CD14-positive monocyte (primary cell): ENCODE data around the gene COPS2. TPM values are rescaled to one million over a fixed set of nuclear protein-coding genes. Genes with fewer than 3 reads are reported as not detected.

Experiments used
- DNase-seq, 3 donors: peaks; one replicate each; pipeline ENCODE4 v3.0.0-alpha.2; 2011 to 2022
- H2AFZ ChIP-seq: 2 replicates; pipeline ENCODE4 v1.6.0; 2012; ENCODE audit warnings: mild to moderate bottlenecking, low read depth, low read length, inconsistent platforms; ENCODE audit not compliant: insufficient read depth, poor library complexity, severe bottlenecking
- H3K27ac ChIP-seq, 2 donors: 1 replicate in 1 of 2; 2 replicates in 1 of 2; pipeline ENCODE4 v1.5.1; 2012 to 2013; ENCODE audit warnings: low read length in 2 of 2, control low read depth in 1 of 2, inconsistent platforms in 1 of 2, low read depth in 1 of 2, mild to moderate bottlenecking in 1 of 2
- H3K27me3 ChIP-seq, 2 donors: one replicate each; pipeline versions ENCODE4 v1.6.0 to v1.6.1; 2011 to 2013; ENCODE audit warnings: low read length in 2 of 2; ENCODE audit not compliant: control insufficient read depth in 2 of 2, insufficient read depth in 2 of 2
- H3K36me3 ChIP-seq, 2 donors: replicated peaks in 1 of 2; 1 replicate in 1 of 2; 2 replicates in 1 of 2; pipeline versions ENCODE4 v1.5.1 to v1.6.1; 2012 to 2013; ENCODE audit warnings: low read length in 2 of 2, control low read depth in 1 of 2, inconsistent platforms in 1 of 2, mild to moderate bottlenecking in 1 of 2; ENCODE audit not compliant: insufficient read depth in 2 of 2, control insufficient read depth in 1 of 2
- H3K4me1 ChIP-seq, 2 donors: 1 replicate in 1 of 2; 2 replicates in 1 of 2; pipeline versions ENCODE4 v1.5.1 to v1.6.1; 2012 to 2013; ENCODE audit warnings: low read length in 2 of 2, control low read depth in 1 of 2, inconsistent platforms in 1 of 2, mild to moderate bottlenecking in 1 of 2, moderate library complexity in 1 of 2; ENCODE audit not compliant: insufficient read depth in 2 of 2, control insufficient read depth in 1 of 2
- H3K4me2 ChIP-seq: replicated peaks from 2 replicates; pipeline ENCODE3; 2012; ENCODE audit warnings: low read length, moderate library complexity, mild to moderate bottlenecking; ENCODE audit not compliant: poor library complexity, severe bottlenecking; ENCODE audit errors: extremely low read depth
- H3K4me3 ChIP-seq, 3 experiments: fragments of 200-600 bp in 1 of 3; sonication (generic) in 1 of 3; replicated peaks in 1 of 3; 1 replicate in 2 of 3; 2 replicates in 1 of 3; pipeline ENCODE4 v1.5.1; 2011 to 2013; ENCODE audit warnings: low read length in 3 of 3, mild to moderate bottlenecking in 3 of 3, control low read depth in 2 of 3, low read depth in 2 of 3, inconsistent platforms in 1 of 3, moderate library complexity in 1 of 3
- H3K79me2 ChIP-seq: 2 replicates; pipeline ENCODE4 v1.6.0; 2012; ENCODE audit warnings: mild to moderate bottlenecking, control low read depth, inconsistent platforms, low read length, moderate library complexity; ENCODE audit not compliant: insufficient read depth
- H3K9ac ChIP-seq: 2 replicates; pipeline ENCODE4 v1.6.0; 2017; ENCODE audit warnings: low read length, mild to moderate bottlenecking; ENCODE audit not compliant: insufficient read depth, poor library complexity, severe bottlenecking
- H3K9me3 ChIP-seq, 2 donors: replicated peaks in 1 of 2; 1 replicate in 1 of 2; 2 replicates in 1 of 2; pipeline versions ENCODE4 v1.5.1 to v1.6.1; 2012 to 2013; ENCODE audit warnings: low read length in 2 of 2, control low read depth in 1 of 2; ENCODE audit not compliant: control insufficient read depth in 1 of 2, insufficient read depth in 1 of 2
- H4K20me1 ChIP-seq: 2 replicates; pipeline ENCODE4 v1.6.0; 2012; ENCODE audit warnings: mild to moderate bottlenecking, low read length, control low read depth, moderate library complexity; ENCODE audit not compliant: insufficient read depth
- H3K27ac Mint-ChIP-seq, 7 donors: one replicate each; pipeline ENCODE4 v1.8.0; 2020; ENCODE audit warnings: mild to moderate bottlenecking in 7 of 7, mixed read lengths in 7 of 7, moderate library complexity in 6 of 7, inconsistent platforms in 2 of 7
- H3K27me3 Mint-ChIP-seq, 3 donors: one replicate each; pipeline ENCODE4 v1.8.0; 2021 to 2022; ENCODE audit warnings: low read depth in 3 of 3, mild to moderate bottlenecking in 3 of 3, mixed read lengths in 3 of 3, moderate library complexity in 3 of 3, inconsistent platforms in 1 of 3
- H3K36me3 Mint-ChIP-seq, 2 donors: one replicate each; pipeline ENCODE4 v1.8.0; 2020; ENCODE audit warnings: mixed read lengths in 2 of 2, inconsistent platforms in 1 of 2, mild to moderate bottlenecking in 1 of 2
- H3K4me1 Mint-ChIP-seq: one replicate; pipeline ENCODE4 v1.8.0; 2020; ENCODE audit warnings: mild to moderate bottlenecking, mixed read lengths
- H3K4me3 Mint-ChIP-seq, 2 donors: one replicate each; pipeline ENCODE4 v1.8.0; 2020; ENCODE audit warnings: mild to moderate bottlenecking in 2 of 2, mixed read lengths in 2 of 2, moderate library complexity in 1 of 2
- H3K9me3 Mint-ChIP-seq, 7 donors: one replicate each; pipeline ENCODE4 v1.8.0; 2020 to 2022; ENCODE audit warnings: mixed read lengths in 7 of 7, mild to moderate bottlenecking in 6 of 7, moderate library complexity in 6 of 7, inconsistent platforms in 2 of 7
- WGBS: methylation state at CpG from one replicate; pipeline ENCODE4 v1.1.5; 2013; ENCODE audit warnings: missing lambda C conversion rate; ENCODE audit not compliant: insufficient coverage; 5-methylcytosine and 5-hydroxymethylcytosine counted together
- intact Hi-C, 2 donors: fragments of 100-400 bp; cut with micrococcal nuclease; formaldehyde crosslinking; loops; one replicate each; pipeline versions ENCODE4 v1.15.0 to v1.15.1; 2023
- polyA plus RNA-seq, 3 donors: library from polyadenylated mRNA; depleted of rRNA in 1 of 3; unstranded in 2 of 3; stranded (reverse) in 1 of 3; fragments of 300-500 nt in 2 of 3; fragments of >200 nt in 1 of 3; fragmentation: Illumina TruSeq in 2 of 3; gene quantifications; 1 replicate in 2 of 3; 2 replicates in 1 of 3; pipeline ENCODE4 v1.2.3, GENCODE V29; 2012 to 2021
- TF ChIP-seq, protein P1 (sequence below): fragments of 200-600 bp; IDR thresholded peaks from one replicate; pipeline ENCODE4 v1.8.0; 2022; ENCODE audit warnings: antibody characterized with exemption, mild to moderate bottlenecking

Gene COPS2
- polyA plus RNA-seq, 3 donors = 22.2 to 36.1 (median 32.4) TPM

DNA sequence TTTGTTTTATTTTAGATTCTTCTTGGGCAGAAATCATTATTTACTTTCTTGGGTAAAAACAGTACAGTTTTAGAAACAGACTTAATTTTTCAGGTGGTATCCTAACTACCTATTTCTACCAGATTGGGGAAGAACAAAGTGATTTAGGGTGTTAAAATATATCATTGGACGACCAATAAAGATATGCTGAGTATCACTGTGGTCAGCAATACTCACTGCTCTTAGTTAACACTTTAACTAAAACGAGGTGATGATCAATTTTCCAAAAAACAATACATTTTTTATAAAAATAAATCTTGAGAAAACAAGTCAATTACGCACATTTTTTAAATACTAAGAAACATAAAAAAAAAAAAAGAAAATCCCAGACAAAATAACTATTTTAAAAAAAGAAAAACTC lies 3.6 kb downstream of the COPS2 start:
- Mint-ChIP-seq H3K27ac (no peak overlapping the region), H3K27me3 (no peaks in the 10 kb centered on the region), H3K36me3 (peaks cover 0 to 3% of the 10 kb centered on the region in 2 donors), H3K4me1 (peaks cover 47% of the 10 kb centered on the region), H3K9me3 (no peaks in the 10 kb centered on the region), H3K4me3 (no peak overlapping the region)
- no CpG with 5 or more reads among the region's 3 CpGs for WGBS
- H2AFZ ChIP-seq = no peak overlapping the region
- no peak overlapping the region for H3K4me2 ChIP-seq
- H3K9ac ChIP-seq = no peak overlapping the region
- TF ChIP-seq, protein P1, sequence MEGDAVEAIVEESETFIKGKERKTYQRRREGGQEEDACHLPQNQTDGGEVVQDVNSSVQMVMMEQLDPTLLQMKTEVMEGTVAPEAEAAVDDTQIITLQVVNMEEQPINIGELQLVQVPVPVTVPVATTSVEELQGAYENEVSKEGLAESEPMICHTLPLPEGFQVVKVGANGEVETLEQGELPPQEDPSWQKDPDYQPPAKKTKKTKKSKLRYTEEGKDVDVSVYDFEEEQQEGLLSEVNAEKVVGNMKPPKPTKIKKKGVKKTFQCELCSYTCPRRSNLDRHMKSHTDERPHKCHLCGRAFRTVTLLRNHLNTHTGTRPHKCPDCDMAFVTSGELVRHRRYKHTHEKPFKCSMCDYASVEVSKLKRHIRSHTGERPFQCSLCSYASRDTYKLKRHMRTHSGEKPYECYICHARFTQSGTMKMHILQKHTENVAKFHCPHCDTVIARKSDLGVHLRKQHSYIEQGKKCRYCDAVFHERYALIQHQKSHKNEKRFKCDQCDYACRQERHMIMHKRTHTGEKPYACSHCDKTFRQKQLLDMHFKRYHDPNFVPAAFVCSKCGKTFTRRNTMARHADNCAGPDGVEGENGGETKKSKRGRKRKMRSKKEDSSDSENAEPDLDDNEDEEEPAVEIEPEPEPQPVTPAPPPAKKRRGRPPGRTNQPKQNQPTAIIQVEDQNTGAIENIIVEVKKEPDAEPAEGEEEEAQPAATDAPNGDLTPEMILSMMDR = no peak
- H3K4me3 ChIP-seq = no peak overlapping the region
- H3K27ac ChIP-seq = no peak overlapping the region
- no peaks in the 10 kb centered on the region for H3K36me3 ChIP-seq
- peaks cover 96% of the 10 kb centered on the region for H3K79me2 ChIP-seq
- H3K4me1 ChIP-seq = peaks cover 28 to 48% of the 10 kb centered on the region in 2 donors
- no peaks in the 10 kb centered on the region for H3K9me3 ChIP-seq
- peaks cover 59% of the 10 kb centered on the region for H4K20me1 ChIP-seq
- H3K27me3 ChIP-seq = no peaks in the 10 kb centered on the region
- intact Hi-C loops = loop anchor here (10.0 kb wide), 2 partner anchors 107 to 473 kb away; partner anchors contain the start of genes SECISBP2L (in 2 of the 2), DTWD1 (in 1 of the 2) and FAM227B (in 1 of the 2)
- DNase-seq = no peak

DNA sequence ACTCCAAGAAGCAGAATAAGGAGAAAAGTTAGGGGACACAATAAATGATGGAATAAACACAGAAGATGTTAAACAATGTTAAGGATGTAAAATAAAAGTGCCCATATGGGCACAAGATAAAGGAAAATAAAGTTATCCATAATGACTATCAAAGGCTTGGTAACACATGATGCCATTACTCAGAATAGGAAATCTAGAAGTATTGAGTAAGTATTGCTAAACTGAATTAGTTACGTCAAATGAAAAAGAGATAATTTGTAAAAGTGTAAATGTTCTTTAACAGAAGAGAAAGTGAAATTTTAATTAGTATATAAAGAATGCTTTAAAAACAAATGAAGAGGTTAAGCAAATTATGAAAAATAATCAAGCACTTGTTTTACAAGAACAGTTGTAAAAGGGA lies 6.7 kb downstream of the COPS2 start:
- intact Hi-C loops = loop anchor here in 1 of 2 donors (10.0 kb wide), 1 partner anchor 284 kb away; no protein-coding TSS in a partner anchor
- no CpG with 5 or more reads among the region's 1 CpG for WGBS
- H3K9me3 ChIP-seq = no peaks in the 10 kb centered on the region
- DNase-seq = peak in 2 of 3 donors; percentile 9 to 27
- no peaks in the 10 kb centered on the region for H3K9me3 Mint-ChIP-seq
- no peak overlapping the region for H3K4me3 Mint-ChIP-seq
- H3K27me3 Mint-ChIP-seq = no peaks in the 10 kb centered on the region
- TF ChIP-seq, protein P1 = no peak
- H3K4me1 ChIP-seq = peaks cover 15 to 22% of the 10 kb centered on the region in 2 donors
- peak overlapping the region; percentile 24 for H3K4me2 ChIP-seq
- peaks cover 96% of the 10 kb centered on the region for H3K79me2 ChIP-seq
- H3K36me3 ChIP-seq = peaks cover 14 to 15% of the 10 kb centered on the region in 2 donors
- H3K4me1 Mint-ChIP-seq = peaks cover 33% of the 10 kb centered on the region
- H3K9ac ChIP-seq = no peak overlapping the region
- no peak overlapping the region for H2AFZ ChIP-seq
- no peak overlapping the region for H3K4me3 ChIP-seq
- no peaks in the 10 kb centered on the region for H3K27me3 ChIP-seq
- peaks cover 12 to 16% of the 10 kb centered on the region in 2 donors for H3K36me3 Mint-ChIP-seq
- H3K27ac ChIP-seq = peak overlapping the region in 1 of 2 donors; percentile 63
- peak overlapping the region; percentile 30 to 83 (median 78) for H3K27ac Mint-ChIP-seq
- peaks cover 87% of the 10 kb centered on the region for H4K20me1 ChIP-seq
